RKO (cell line): Measurements from ENCODE around the gene BBLN.

Experiments
- DNase-seq: peaks from one replicate; pipeline ENCODE4 v3.0.0-alpha.2; 2016; ENCODE audit warnings: low spot score

The BBLN gene

GRCh38 chr9:128163523-128164306 is 3.6 kb downstream of the BBLN start:
- no peak for DNase-seq

GRCh38 chr9:128164307-128164885 is 4.3 kb downstream of the BBLN start:
- DNase-seq = no peak

DNA sequence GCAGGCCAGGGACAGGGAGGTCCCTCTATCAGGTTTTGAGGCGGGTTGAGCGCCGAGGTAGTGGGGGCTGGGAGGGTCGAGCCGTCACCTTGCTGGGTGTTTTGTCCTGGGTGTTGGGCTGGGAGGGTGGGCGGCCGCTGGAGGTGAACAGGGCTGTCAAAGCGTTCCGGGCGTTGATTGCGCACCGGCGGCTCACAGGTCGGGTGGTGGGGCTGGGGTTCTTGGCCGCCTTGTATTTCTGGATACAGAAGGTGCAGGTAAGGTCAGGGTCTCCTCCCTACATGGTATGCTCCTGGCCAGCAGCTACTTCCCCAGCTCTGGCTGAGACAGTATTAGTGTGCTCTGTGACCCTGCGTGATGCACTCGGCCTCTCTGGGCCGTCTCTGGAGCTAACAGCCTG is 6.1 kb downstream of the BBLN start:
- no peak for DNase-seq

DNA sequence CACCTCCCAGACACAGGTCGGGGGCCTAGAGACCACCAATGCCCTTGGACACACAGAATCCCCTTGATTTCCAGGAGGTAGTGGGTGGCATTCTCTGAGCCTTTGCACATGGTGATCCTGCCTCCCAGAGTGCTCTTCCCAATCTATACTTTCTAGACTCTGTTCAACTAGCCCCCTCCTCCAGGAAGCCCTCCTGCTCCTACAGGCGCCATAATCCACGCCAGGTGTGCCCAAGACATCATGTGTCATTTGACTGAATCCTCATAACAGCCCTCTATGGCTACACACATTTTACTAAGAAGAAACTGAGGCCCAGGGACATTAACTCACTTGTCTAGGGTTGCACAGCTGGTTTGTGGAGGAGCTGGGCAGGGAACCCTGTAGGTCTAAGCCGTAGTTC is 7.1 kb downstream of the BBLN start:
- no peak for DNase-seq

DNA sequence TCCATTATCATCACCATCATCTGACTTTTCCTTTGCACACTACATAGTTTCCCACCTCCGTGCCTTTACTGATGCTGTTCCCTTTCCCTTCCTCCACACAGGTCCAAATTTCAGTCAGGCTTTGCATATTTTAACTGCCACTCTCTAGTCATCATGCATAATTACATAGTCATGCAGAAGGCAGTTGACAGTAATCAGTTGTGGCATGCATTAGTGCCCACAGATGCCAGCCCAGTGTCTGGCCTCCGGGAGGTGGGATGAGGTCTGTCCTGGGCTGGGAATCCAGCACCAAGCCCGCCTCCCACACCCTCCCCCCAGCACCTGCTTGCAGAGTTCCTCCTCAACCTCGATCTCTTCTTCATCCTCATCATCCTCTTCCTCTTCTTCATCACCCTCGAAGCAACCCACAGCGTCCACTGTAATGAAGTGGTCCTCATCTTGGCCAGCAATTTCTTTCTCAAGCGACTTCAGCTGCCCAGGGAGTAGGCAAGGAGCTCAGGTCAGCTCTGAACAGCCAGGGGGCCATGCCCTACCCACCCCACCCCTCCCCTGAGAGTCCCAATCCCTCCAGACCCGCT is 8.8 kb downstream of the BBLN start:
- DNase-seq = peak; percentile 62

DNA sequence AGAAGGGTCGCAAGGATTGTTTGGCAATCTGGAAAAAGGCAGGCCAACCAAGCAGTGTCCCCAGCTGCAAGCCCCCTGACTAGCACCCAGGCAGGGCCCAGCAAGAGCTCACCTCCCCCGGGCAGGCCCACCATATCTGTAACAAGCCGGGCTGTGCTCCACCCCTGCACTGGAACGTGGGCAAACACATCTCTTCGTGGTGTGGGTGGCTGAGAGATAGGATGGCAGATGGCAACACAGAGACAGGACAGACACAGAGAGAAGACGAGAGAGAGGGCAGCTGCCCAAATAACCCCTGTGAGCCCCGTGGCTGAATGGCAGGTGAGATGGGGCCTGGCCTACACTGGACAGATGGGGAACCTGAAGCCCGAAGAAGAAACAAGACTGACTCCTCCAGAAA is 9.4 kb downstream of the BBLN start:
- DNase-seq = no peak

GRCh38 chr9:128169925-128170324 is 9.9 kb downstream of the BBLN start:
- DNase-seq = no peak

DNA sequence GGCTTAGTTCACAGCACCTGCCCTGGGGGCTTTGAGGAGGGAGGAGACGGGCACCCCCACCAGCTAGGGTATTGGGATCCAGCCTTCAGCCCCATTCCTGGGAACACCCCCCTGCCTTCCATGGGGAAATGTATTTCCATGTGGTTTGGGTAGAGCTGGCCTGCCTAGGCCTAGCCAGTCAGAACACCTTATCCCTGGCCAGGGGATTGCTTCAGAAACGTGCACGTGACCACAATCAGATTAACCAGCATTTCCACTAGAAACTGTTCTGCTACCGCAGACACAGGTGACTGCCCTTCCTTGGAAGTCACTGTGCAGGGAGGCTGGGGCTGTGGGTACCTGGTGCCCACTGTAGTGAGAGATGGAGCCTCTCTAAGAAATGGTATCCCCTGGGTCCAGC is 14.0 kb downstream of the BBLN start:
- no peak for DNase-seq

- DNase-seq = no peak
Observed at GRCh38 chr9:128175102-128175563, 15.1 kb downstream of the BBLN start.

DNA sequence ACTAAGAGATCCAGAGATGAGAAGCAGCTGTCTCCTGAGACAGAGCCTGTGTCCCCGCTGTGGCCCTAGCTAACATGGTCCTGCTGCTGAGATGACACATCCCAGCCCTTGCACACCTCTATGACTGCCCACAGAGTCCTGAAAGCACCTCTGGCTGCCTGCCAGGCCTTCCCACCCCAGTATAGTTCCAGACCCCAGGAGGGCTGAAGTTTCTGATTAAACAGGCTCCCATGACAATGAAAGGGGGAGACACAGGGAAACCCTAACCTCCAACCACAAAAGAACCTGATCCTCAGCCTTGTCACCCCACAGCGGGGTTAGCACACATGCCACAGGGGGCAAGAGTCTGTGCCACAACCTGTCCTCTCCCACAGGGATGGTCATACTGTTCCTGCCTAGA is 15.7 kb downstream of the BBLN start:
- DNase-seq = no peak

- no peak for DNase-seq
Observed at GRCh38 chr9:128178806-128179431, 18.9 kb downstream of the BBLN start.

GRCh38 chr9:128180001-128180400 is 19.9 kb downstream of the BBLN start:
- DNase-seq = no peak

DNA sequence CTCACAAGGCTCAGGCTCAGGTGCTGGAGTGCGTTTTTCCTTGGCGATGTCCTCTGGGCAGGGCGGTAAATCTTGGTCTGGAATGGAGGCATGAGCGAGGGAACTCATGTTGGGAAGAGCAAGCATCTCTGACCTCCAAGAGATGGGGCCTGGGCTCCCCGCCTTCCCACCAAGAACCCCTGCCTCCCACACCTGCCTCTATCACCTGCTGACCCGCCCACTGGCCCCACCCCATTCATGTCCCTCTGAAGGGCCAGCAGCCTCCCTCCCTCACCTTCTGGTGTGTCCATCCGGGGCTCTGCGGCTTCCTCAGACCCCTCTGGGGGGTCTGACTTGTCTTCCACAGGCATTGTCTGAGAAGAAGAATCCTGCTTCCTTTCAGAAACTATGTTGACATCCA is 20.4 kb downstream of the BBLN start:
- DNase-seq = no peak

GRCh38 chr9:128181480-128181879 is 21.4 kb downstream of the BBLN start:
- peak; percentile 42 for DNase-seq

GRCh38 chr9:128182893-128183588 is 23.0 kb downstream of the BBLN start:
- no peak for DNase-seq

DNA sequence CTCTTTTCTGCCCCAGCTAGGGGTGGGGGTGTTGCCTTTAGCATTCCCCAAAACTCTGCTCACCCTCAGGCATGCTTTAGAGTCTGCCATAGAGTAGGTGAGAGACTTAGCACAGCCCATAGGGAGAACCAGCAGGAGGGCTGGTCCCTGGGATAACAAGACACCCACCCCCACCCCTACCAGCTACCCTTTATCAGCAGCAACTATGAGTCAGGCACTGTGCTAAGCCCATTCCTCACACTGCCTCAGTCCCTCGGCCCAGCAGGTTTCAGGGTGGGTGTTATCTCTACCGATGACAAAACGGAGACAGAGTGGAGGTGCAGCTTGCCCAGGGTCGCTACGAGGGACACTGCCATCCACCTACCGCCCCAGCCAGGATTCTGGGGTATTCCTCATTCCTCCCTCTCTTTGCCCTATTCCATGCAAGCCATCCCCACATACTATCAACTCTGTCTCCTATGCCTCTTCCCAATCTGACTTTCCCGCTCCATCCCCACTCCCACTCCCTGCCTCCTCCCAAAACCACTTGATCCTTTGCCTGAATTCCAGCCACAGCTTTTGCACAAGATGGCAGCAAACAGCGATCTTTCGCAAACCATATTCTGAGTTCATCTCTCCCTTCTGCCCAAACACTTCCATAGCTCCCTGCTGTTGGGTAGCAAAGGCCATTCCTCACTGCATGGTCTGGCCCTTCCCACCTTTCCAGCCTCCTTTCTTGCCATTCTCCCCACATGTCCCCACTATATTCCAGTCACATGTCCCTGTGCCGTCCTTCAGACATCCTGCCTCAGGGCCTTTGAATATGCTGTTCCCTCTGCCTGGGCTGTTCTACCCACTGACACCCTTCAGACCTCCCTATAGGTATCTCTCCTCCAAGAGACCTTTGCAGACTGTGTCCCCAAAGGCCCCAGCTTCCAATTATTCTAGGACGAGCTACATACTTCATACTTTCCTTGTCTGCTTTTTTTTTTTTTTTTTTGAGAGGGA is 26.2 kb downstream of the BBLN start:
- no peak for DNase-seq

GRCh38 chr9:128187361-128187760 is 27.3 kb downstream of the BBLN start:
- no peak for DNase-seq

GRCh38 chr9:128188209-128188608 is 28.1 kb downstream of the BBLN start:
- DNase-seq = peak; percentile 51

- DNase-seq = peak; percentile 64
Observed at GRCh38 chr9:128190013-128190412, 29.9 kb downstream of the BBLN start.

DNA sequence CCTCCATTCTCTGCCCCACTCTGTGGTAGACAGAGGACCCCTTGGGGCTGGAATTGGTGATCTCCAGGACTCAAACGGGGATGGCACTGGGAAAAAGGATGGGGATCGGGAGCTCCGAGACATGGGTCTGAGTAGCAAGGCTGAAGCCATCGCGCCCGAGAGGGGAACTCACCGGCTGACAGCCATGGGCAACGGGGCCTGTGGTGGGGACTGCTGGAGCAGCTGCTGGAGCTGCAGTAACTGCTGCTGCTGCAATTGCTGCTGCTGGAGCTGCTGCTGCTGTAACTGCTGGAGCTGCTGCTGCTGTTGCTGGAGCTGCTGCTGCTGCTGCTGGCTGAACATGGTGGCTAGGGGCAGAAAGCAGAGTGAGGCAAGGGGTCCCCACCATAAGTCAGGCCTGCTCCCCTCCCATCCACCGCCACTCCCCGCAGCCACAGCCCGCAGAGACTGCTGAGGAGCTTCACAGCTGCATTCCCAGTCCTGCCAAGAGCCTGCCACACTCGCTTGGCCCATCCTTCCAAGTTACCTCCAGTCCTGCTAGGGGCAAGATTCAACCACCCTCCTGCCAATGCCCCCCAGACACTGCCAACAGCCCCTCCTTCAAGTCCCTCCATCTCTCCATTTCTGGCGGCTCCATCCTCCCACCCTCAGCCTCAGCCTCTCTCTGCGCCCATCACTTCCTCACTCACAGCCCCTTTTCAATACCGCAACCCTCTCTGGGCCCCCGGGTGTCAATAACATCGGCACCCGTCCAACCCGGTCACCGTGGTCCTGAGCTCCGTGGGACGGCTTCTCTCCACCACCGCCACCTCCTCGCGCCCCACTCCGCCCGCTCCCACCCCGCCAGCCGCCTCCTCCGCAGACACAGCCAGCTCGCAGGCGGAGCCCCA is 30.7 kb downstream of the BBLN start:
- peak; percentile 41 for DNase-seq
